ENCODE results near the gene HHIPL1. TPM values are rescaled to one million over a fixed set of nuclear protein-coding genes. Genes with fewer than 3 reads are reported as not detected.

Gene HHIPL1
- total RNA-seq, 6 donors from 2014 or later, result 0.61 to 2.2 (median 1.3) TPM

- DNase-seq, result no peak
- no peak for ATAC-seq (ENCODE audit: low FRiP score in 2 of 2)
- TF ChIP-seq EP300 (IDR thresholded peaks at IDR 0.05), result no peak
- TF ChIP-seq CTCF (IDR thresholded peaks at IDR 0.05), result no peak
- no peak for TF ChIP-seq POLR2A (IDR thresholded peaks at IDR 0.05)
- TF ChIP-seq POLR2AphosphoS5 (IDR thresholded peaks at IDR 0.05), result no peak
- Histone ChIP-seq H3K27me3 (no peaks in the 10 kb centered on the region), H3K4me1 (no peaks in the 10 kb centered on the region), H3K36me3 (no peaks in the 10 kb centered on the region), H3K27ac (no peak overlapping the region), H3K4me3 (no peak overlapping the region), H3K9me3 (no peaks in the 10 kb centered on the region)
- 58 to 68% methylated on average over 2 of the region's 2 CpGs for WGBS, 2 donors
Observed at GRCh38 chr14:99667045-99667444, 22.1 kb downstream of the HHIPL1 start.

GRCh38 chr14:99667821-99668220 lies 22.9 kb downstream of the HHIPL1 start:
- Histone ChIP-seq H3K27ac (no peak overlapping the region), H3K4me3 (no peak overlapping the region), H3K4me1 (no peaks in the 10 kb centered on the region), H3K27me3 (no peaks in the 10 kb centered on the region), H3K9me3 (no peaks in the 10 kb centered on the region), H3K36me3 (no peaks in the 10 kb centered on the region)
- DNase-seq (no peak), ATAC-seq (ENCODE audit: low FRiP score in 2 of 2) (no peak)
- TF ChIP-seq POLR2AphosphoS5 (IDR thresholded peaks at IDR 0.05) (no peak), CTCF (IDR thresholded peaks at IDR 0.05) (no peak), POLR2A (IDR thresholded peaks at IDR 0.05) (no peak), EP300 (IDR thresholded peaks at IDR 0.05) (no peak)
- WGBS, 2 donors, result 80 to 84% methylated on average over 5 to 9 of the region's 9 CpGs

GRCh38 chr14:99668307-99669295 lies 23.7 kb downstream of the HHIPL1 start:
- TF ChIP-seq POLR2A (IDR thresholded peaks at IDR 0.05), result no peak
- no peak for TF ChIP-seq POLR2AphosphoS5 (IDR thresholded peaks at IDR 0.05)
- TF ChIP-seq CTCF (IDR thresholded peaks at IDR 0.05), result no peak
- no peak for TF ChIP-seq EP300 (IDR thresholded peaks at IDR 0.05)
- no peak for ATAC-seq (ENCODE audit: low FRiP score in 2 of 2)
- no peaks in the 10 kb centered on the region for H3K36me3 ChIP-seq
- DNase-seq, result no peak
- H3K4me1 ChIP-seq, result no peaks in the 10 kb centered on the region
- no peaks in the 10 kb centered on the region for H3K27me3 ChIP-seq
- H3K4me3 ChIP-seq, result no peak overlapping the region
- WGBS, 2 donors, result 87 to 89% methylated on average over 17 to 27 of the region's 27 CpGs
- no peaks in the 10 kb centered on the region for H3K9me3 ChIP-seq
- H3K27ac ChIP-seq, result no peak overlapping the region

GRCh38 chr14:99670361-99671234 lies 25.7 kb downstream of the HHIPL1 start:
- WGBS, 2 donors, result 84 to 85% methylated on average over 14 of the region's 14 CpGs
- TF ChIP-seq POLR2AphosphoS5 (IDR thresholded peaks at IDR 0.05) (no peak), CTCF (IDR thresholded peaks at IDR 0.05) (no peak), POLR2A (IDR thresholded peaks at IDR 0.05) (no peak), EP300 (IDR thresholded peaks at IDR 0.05) (no peak)
- H3K4me3 ChIP-seq, result no peak overlapping the region
- no peak overlapping the region for H3K27ac ChIP-seq
- H3K4me1 ChIP-seq, result no peaks in the 10 kb centered on the region
- DNase-seq (no peak), ATAC-seq (ENCODE audit: low FRiP score in 2 of 2) (no peak)
- peaks cover 0 to 5% (median 0%) of the 10 kb centered on the region in 4 donors for H3K27me3 ChIP-seq
- no peaks in the 10 kb centered on the region for H3K36me3 ChIP-seq
- H3K9me3 ChIP-seq, result no peaks in the 10 kb centered on the region
